GM21576 (cell line): Measurements from ENCODE around the gene TAGLN2.

Experiments
- ATAC-seq: cut with Tn5 transposase; IDR thresholded peaks from one replicate; pipeline ENCODE4 v1.9.1; 2021; ENCODE audit warnings: mild to moderate bottlenecking, moderate library complexity; ENCODE audit not compliant: unreplicated experiment

Gene TAGLN2

GRCh38 chr1:159936273-159936904 lies 11.1 kb upstream of the TAGLN2 start:
- ATAC-seq: peak; percentile 42

- no peak for ATAC-seq
These were observed 10.5 kb upstream of the TAGLN2 start for GRCh38 chr1:159935719-159936272.

- ATAC-seq: no peak
These were observed 10.0 kb upstream of the TAGLN2 start for GRCh38 chr1:159935305-159935704.

GRCh38 chr1:159934136-159935039 lies 9.1 kb upstream of the TAGLN2 start:
- no peak for ATAC-seq

GRCh38 chr1:159933347-159933746 lies 8.0 kb upstream of the TAGLN2 start:
- ATAC-seq: no peak

GRCh38 chr1:159932296-159933285 lies 7.3 kb upstream of the TAGLN2 start:
- ATAC-seq: no peak

- no peak for ATAC-seq
These were observed 6.5 kb upstream of the TAGLN2 start for GRCh38 chr1:159931795-159932173.

- no peak for ATAC-seq
These were observed 5.9 kb upstream of the TAGLN2 start for GRCh38 chr1:159931101-159931794.

- ATAC-seq: no peak
These were observed 5.3 kb upstream of the TAGLN2 start for GRCh38 chr1:159930634-159931033.

GRCh38 chr1:159930216-159930615 lies 4.9 kb upstream of the TAGLN2 start:
- no peak for ATAC-seq

- no peak for ATAC-seq
These were observed 4.1 kb upstream of the TAGLN2 start for GRCh38 chr1:159929155-159930051.

GRCh38 chr1:159928491-159929050 lies 3.3 kb upstream of the TAGLN2 start:
- ATAC-seq: no peak

GRCh38 chr1:159927849-159928431 lies 2.6 kb upstream of the TAGLN2 start:
- ATAC-seq: no peak

- no peak for ATAC-seq
These were observed 2.0 kb upstream of the TAGLN2 start for GRCh38 chr1:159927211-159927848.

- peak; percentile 1 for ATAC-seq
These were observed 392 bp upstream of the TAGLN2 start for GRCh38 chr1:159925719-159926078.

GRCh38 chr1:159924025-159924790 lies 1.1 kb downstream of the TAGLN2 start:
- ATAC-seq: no peak
